ENCODE results near the gene RNF166.

Gene RNF166

GRCh38 chr16:88706229-88706964 lies at the start of gene RNF166, which contains the start of gene CTU2:
TSS of gene RNF166 (minus strand) at chr16:88706408. CDS start at chr16:88706325, 83 bp downstream.
TSS of gene CTU2 (plus strand) at chr16:88706503. CDS start at chr16:88706531, 28 bp downstream.
- H3K4me3 Mint-ChIP-seq = peak within 1 kb of the TSS; percentile 89
- no peaks in the 10 kb centered on the region for H3K36me3 Mint-ChIP-seq
- peaks cover 45% of the 10 kb centered on the region for H3K4me1 Mint-ChIP-seq
- H3K27me3 Mint-ChIP-seq = no peaks in the 10 kb centered on the region
- no peaks in the 10 kb centered on the region for H3K9me3 Mint-ChIP-seq
- H3K27ac Mint-ChIP-seq = peak within 1 kb of the TSS; percentile 75

- Mint-ChIP-seq H3K4me3 (no peak overlapping the region), H3K27me3 (no peaks in the 10 kb centered on the region), H3K4me1 (peaks cover 14% of the 10 kb centered on the region), H3K27ac (no peak overlapping the region), H3K9me3 (no peaks in the 10 kb centered on the region), H3K36me3 (no peaks in the 10 kb centered on the region)
Observed at GRCh38 chr16:88754912-88755744, 48.9 kb upstream of the RNF166 start.

GRCh38 chr16:88754109-88754911 lies 48.1 kb upstream of the RNF166 start:
- Mint-ChIP-seq H3K4me3 (no peak overlapping the region), H3K27me3 (no peaks in the 10 kb centered on the region), H3K9me3 (no peaks in the 10 kb centered on the region), H3K36me3 (no peaks in the 10 kb centered on the region), H3K4me1 (peaks cover 11% of the 10 kb centered on the region), H3K27ac (no peak overlapping the region)

- no peak overlapping the region for H3K4me3 Mint-ChIP-seq
- no peaks in the 10 kb centered on the region for H3K36me3 Mint-ChIP-seq
- H3K9me3 Mint-ChIP-seq = no peaks in the 10 kb centered on the region
- H3K27me3 Mint-ChIP-seq = no peaks in the 10 kb centered on the region
- H3K4me1 Mint-ChIP-seq = peaks cover 6% of the 10 kb centered on the region
- H3K27ac Mint-ChIP-seq = no peak overlapping the region
Observed at GRCh38 chr16:88753602-88754001, 47.4 kb upstream of the RNF166 start.

- Mint-ChIP-seq H3K9me3 (no peaks in the 10 kb centered on the region), H3K27ac (no peak overlapping the region), H3K27me3 (no peaks in the 10 kb centered on the region), H3K4me1 (peaks cover 4% of the 10 kb centered on the region), H3K36me3 (no peaks in the 10 kb centered on the region), H3K4me3 (no peak overlapping the region)
Observed at GRCh38 chr16:88753191-88753590, 47.0 kb upstream of the RNF166 start.

GRCh38 chr16:88752386-88753002 lies 46.3 kb upstream of the RNF166 start:
- Mint-ChIP-seq H3K36me3 (no peaks in the 10 kb centered on the region), H3K9me3 (no peaks in the 10 kb centered on the region), H3K4me3 (no peak overlapping the region), H3K4me1 (peaks cover 4% of the 10 kb centered on the region), H3K27me3 (no peaks in the 10 kb centered on the region), H3K27ac (peak overlapping the region; percentile 41)

GRCh38 chr16:88750854-88751253 lies 44.6 kb upstream of the RNF166 start:
- Mint-ChIP-seq H3K36me3 (no peaks in the 10 kb centered on the region), H3K27ac (no peak overlapping the region), H3K9me3 (no peaks in the 10 kb centered on the region), H3K4me3 (no peak overlapping the region), H3K4me1 (peaks cover 11% of the 10 kb centered on the region), H3K27me3 (no peaks in the 10 kb centered on the region)

GRCh38 chr16:88749358-88749757 lies 43.1 kb upstream of the RNF166 start:
- no peak overlapping the region for H3K4me3 Mint-ChIP-seq
- H3K9me3 Mint-ChIP-seq = no peaks in the 10 kb centered on the region
- no peak overlapping the region for H3K27ac Mint-ChIP-seq
- no peaks in the 10 kb centered on the region for H3K36me3 Mint-ChIP-seq
- peaks cover 23% of the 10 kb centered on the region for H3K4me1 Mint-ChIP-seq
- H3K27me3 Mint-ChIP-seq = no peaks in the 10 kb centered on the region

- Mint-ChIP-seq H3K9me3 (no peaks in the 10 kb centered on the region), H3K4me3 (no peak overlapping the region), H3K27me3 (no peaks in the 10 kb centered on the region), H3K27ac (no peak overlapping the region), H3K36me3 (no peaks in the 10 kb centered on the region), H3K4me1 (peaks cover 28% of the 10 kb centered on the region)
Observed at GRCh38 chr16:88748364-88748763, 42.2 kb upstream of the RNF166 start.

- H3K36me3 Mint-ChIP-seq = no peaks in the 10 kb centered on the region
- no peak overlapping the region for H3K4me3 Mint-ChIP-seq
- no peak overlapping the region for H3K27ac Mint-ChIP-seq
- no peaks in the 10 kb centered on the region for H3K27me3 Mint-ChIP-seq
- no peaks in the 10 kb centered on the region for H3K9me3 Mint-ChIP-seq
- H3K4me1 Mint-ChIP-seq = peaks cover 28% of the 10 kb centered on the region
Observed at GRCh38 chr16:88747588-88748301, 41.5 kb upstream of the RNF166 start.

GRCh38 chr16:88746506-88746905 lies 40.3 kb upstream of the RNF166 start:
- Mint-ChIP-seq H3K27ac (no peak overlapping the region), H3K4me3 (no peak overlapping the region), H3K4me1 (peaks cover 28% of the 10 kb centered on the region), H3K36me3 (no peaks in the 10 kb centered on the region), H3K9me3 (no peaks in the 10 kb centered on the region), H3K27me3 (no peaks in the 10 kb centered on the region)

- H3K36me3 Mint-ChIP-seq = no peaks in the 10 kb centered on the region
- no peaks in the 10 kb centered on the region for H3K9me3 Mint-ChIP-seq
- no peaks in the 10 kb centered on the region for H3K27me3 Mint-ChIP-seq
- no peak overlapping the region for H3K4me3 Mint-ChIP-seq
- peaks cover 28% of the 10 kb centered on the region for H3K4me1 Mint-ChIP-seq
- peak overlapping the region; percentile 46 for H3K27ac Mint-ChIP-seq
Observed at GRCh38 chr16:88744577-88745521, 38.6 kb upstream of the RNF166 start.

- H3K4me1 Mint-ChIP-seq = peaks cover 28% of the 10 kb centered on the region
- no peaks in the 10 kb centered on the region for H3K36me3 Mint-ChIP-seq
- no peaks in the 10 kb centered on the region for H3K27me3 Mint-ChIP-seq
- H3K9me3 Mint-ChIP-seq = no peaks in the 10 kb centered on the region
- H3K4me3 Mint-ChIP-seq = no peak overlapping the region
- H3K27ac Mint-ChIP-seq = no peak overlapping the region
Observed at GRCh38 chr16:88743693-88744576, 37.7 kb upstream of the RNF166 start.

All from activated naive CD4-positive, alpha-beta T cell treated with anti-CD3 and anti-CD28 coated beads, Interleukin-2, amount 50 U/mL, for 24 hours (primary cell).